Measurements from ENCODE around the gene JUND. TPM values are rescaled to one million over a fixed set of nuclear protein-coding genes. Genes with fewer than 3 reads are reported as not detected.

Gene JUND
- total RNA-seq, 1 donor from 2014 or later = 225 TPM

GRCh38 chr19:18312092-18312534 lies 30.7 kb upstream of the JUND start:
- Mint-ChIP-seq H3K9me3 (no peaks in the 10 kb centered on the region), H3K4me1 (peaks cover 19% of the 10 kb centered on the region), H3K27ac (peak overlapping the region; percentile 3), H3K36me3 (ENCODE audit: low read depth) (peaks cover 52% of the 10 kb centered on the region), H3K4me3 (no peak overlapping the region), H3K27me3 (no peaks in the 10 kb centered on the region)
- CTCF ChIA-PET = interaction anchor here (2.2 kb wide), 1 partner anchor 33 kb away, joined by 5 read pairs; no protein-coding TSS in a partner anchor
- DNase-seq (no peak), ATAC-seq (ENCODE audit: low read depth) (no peak)
- intact Hi-C loops (cut with micrococcal nuclease) = no loop called here
- no peak for TF ChIP-seq CTCF (IDR thresholded peaks at IDR 0.05)
- POLR2A ChIA-PET = interaction anchor here (0.9 to 21.9 kb wide), 2 partner anchors 10 to 34 kb away, joined by 6 to 857 read pairs; partner anchors contain the start of genes IQCN and JUND

- Mint-ChIP-seq H3K4me1 (peaks cover 23% of the 10 kb centered on the region), H3K27me3 (no peaks in the 10 kb centered on the region), H3K36me3 (ENCODE audit: low read depth) (peaks cover 56% of the 10 kb centered on the region), H3K9me3 (no peaks in the 10 kb centered on the region), H3K4me3 (no peak overlapping the region), H3K27ac (no peak overlapping the region)
- TF ChIP-seq CTCF (IDR thresholded peaks at IDR 0.05) = no peak
- POLR2A ChIA-PET = interaction anchor here (2.2 to 21.9 kb wide), 2 partner anchors 11 to 34 kb away, joined by 10 to 857 read pairs; partner anchors contain the start of genes IQCN, JUND and LSM4
- CTCF ChIA-PET = no interaction called here
- intact Hi-C loops (cut with micrococcal nuclease) = no loop called here
- no peak for ATAC-seq (ENCODE audit: low read depth)
- DNase-seq = no peak
Observed at GRCh38 chr19:18311502-18312091, 30.2 kb upstream of the JUND start.

GRCh38 chr19:18310966-18311365 lies 29.5 kb upstream of the JUND start:
- Mint-ChIP-seq H3K36me3 (ENCODE audit: low read depth) (peaks cover 57% of the 10 kb centered on the region), H3K27ac (no peak overlapping the region), H3K4me1 (peaks cover 23% of the 10 kb centered on the region), H3K4me3 (no peak overlapping the region), H3K27me3 (no peaks in the 10 kb centered on the region), H3K9me3 (no peaks in the 10 kb centered on the region)
- intact Hi-C loops (cut with micrococcal nuclease) = no loop called here
- DNase-seq = no peak
- ChIA-PET POLR2A (interaction anchor here (2.2 to 21.9 kb wide), 2 partner anchors 11 to 33 kb away, joined by 10 to 857 read pairs; partner anchors contain the start of genes IQCN, JUND and LSM4), CTCF (no interaction called here)
- no peak for TF ChIP-seq CTCF (IDR thresholded peaks at IDR 0.05)
- ATAC-seq (ENCODE audit: low read depth) = no peak

GRCh38 chr19:18310118-18310909 lies 28.9 kb upstream of the JUND start:
- no peak for DNase-seq
- intact Hi-C loops (cut with micrococcal nuclease) = no loop called here
- no peak for TF ChIP-seq CTCF (IDR thresholded peaks at IDR 0.05)
- ChIA-PET POLR2A (interaction anchor here (1.3 to 21.9 kb wide), 3 partner anchors 12 to 33 kb away, joined by 3 to 857 read pairs (median 10); partner anchors contain the start of genes IQCN, JUND and LSM4), CTCF (interaction anchor here (4.4 kb wide), 1 partner anchor 30 kb away, joined by 37 read pairs; the partner anchor contains the start of gene JUND)
- no peak for ATAC-seq (ENCODE audit: low read depth)
- H3K4me1 Mint-ChIP-seq = peaks cover 24% of the 10 kb centered on the region
- H3K36me3 Mint-ChIP-seq (ENCODE audit: low read depth) = peaks cover 54% of the 10 kb centered on the region
- H3K27ac Mint-ChIP-seq = no peak overlapping the region
- H3K4me3 Mint-ChIP-seq = no peak overlapping the region
- H3K9me3 Mint-ChIP-seq = no peaks in the 10 kb centered on the region
- H3K27me3 Mint-ChIP-seq = no peaks in the 10 kb centered on the region

All from activated B cell treated with CpG ODN at 0.5 μM for 24 hours (primary cell).